Measurements from ENCODE around the gene RRAGA. TPM values are rescaled to one million over a fixed set of nuclear protein-coding genes. Genes with fewer than 3 reads are reported as not detected.
A peak's percentile ranks its signal among the peaks of the same experiment; 100 is the strongest.

Gene RRAGA
- total and polyA plus RNA-seq, 9 of the 15 experiments (the other 6 are each of a cell fraction or from before 2014, with no cell fraction given) = 6.0 to 44.7 (median 18.8) TPM

DNA sequence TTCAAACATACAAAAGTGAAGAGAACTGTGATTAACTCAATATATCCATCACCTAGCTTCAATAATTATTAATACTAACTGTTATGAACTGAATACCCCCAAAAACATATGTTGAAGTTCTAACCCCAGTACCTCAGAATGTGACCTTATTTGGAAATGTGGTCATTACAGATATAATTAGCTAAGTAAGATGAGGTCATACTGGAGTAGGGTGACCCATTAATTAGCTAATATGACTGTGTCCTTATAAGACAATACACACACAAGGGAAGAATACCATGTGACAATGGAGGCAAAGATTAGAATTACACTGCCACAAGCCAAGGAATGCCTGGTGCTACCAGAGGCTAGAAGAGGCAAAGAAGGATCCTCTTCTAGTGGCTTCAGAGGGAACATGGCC is 7.8 kb downstream of the RRAGA start:
- Histone ChIP-seq H3K9ac (ENCODE audit: insufficient read depth in 1 of 2, low read depth in 2 of 2, low read length in 2 of 2) (no peak overlapping the region), H3K4me3 (no peak overlapping the region), H3K27ac (ENCODE audit: extremely low read depth, low read depth, low read length) (no peak overlapping the region), H3K36me3 (ENCODE audit: control insufficient read depth, insufficient read depth, low read length) (peaks cover 53% of the 10 kb centered on the region), H3K27me3 (ENCODE audit: control insufficient read depth in 2 of 2, insufficient read depth in 2 of 2, low read length in 2 of 2) (no peaks in the 10 kb centered on the region), H4K20me1 (replicated peaks; ENCODE audit: control insufficient read depth, insufficient read depth, low read length) (no peaks in the 10 kb centered on the region), H3K9me3 (replicated peaks; ENCODE audit: control insufficient read depth, insufficient read depth, low read depth, low read length) (no peaks in the 10 kb centered on the region), H3K4me1 (replicated peaks in 1 of 2; ENCODE audit: control insufficient read depth in 2 of 2, insufficient read depth in 2 of 2, low read length in 2 of 2) (no peaks in the 10 kb centered on the region; a peak in 1 of 5 replicates), H3K79me2 (ENCODE audit: control insufficient read depth, insufficient read depth, low read length) (no peaks in the 10 kb centered on the region), H3K9me1 (ENCODE audit: control insufficient read depth, insufficient read depth, low read length) (no peaks in the 10 kb centered on the region), H3K4me2 (ENCODE audit: insufficient read depth, low read length) (no peak overlapping the region), H2AFZ (ENCODE audit: low read depth, low read length) (no peak overlapping the region)
- no peak for ATAC-seq
- BruUV-seq (replicated peaks) = no TSS peak
- intact Hi-C loops (cut with micrococcal nuclease) = no loop called here
- ChIA-PET CTCF (ENCODE audit: low intra/inter-chr PET ratio) (no interaction called here), POLR2A (interaction anchor here (1.1 kb wide), 1 partner anchor 45 kb away, joined by 3 read pairs; no protein-coding TSS in a partner anchor)
- in situ Hi-C loops (cut with MboI) = no loop called here
- no peak for FAIRE-seq
- TF ChIP-seq, protein P1, sequence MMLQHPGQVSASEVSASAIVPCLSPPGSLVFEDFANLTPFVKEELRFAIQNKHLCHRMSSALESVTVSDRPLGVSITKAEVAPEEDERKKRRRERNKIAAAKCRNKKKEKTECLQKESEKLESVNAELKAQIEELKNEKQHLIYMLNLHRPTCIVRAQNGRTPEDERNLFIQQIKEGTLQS (IDR thresholded peaks at IDR 0.05) = peak; percentile 22; the same call in 1 of the 2 replicates
- TF ChIP-seq, protein P1 (CRISPR knock-in tag; conservative IDR thresholded peaks at IDR 0.05) = no peak
- TF ChIP-seq, protein P2, sequence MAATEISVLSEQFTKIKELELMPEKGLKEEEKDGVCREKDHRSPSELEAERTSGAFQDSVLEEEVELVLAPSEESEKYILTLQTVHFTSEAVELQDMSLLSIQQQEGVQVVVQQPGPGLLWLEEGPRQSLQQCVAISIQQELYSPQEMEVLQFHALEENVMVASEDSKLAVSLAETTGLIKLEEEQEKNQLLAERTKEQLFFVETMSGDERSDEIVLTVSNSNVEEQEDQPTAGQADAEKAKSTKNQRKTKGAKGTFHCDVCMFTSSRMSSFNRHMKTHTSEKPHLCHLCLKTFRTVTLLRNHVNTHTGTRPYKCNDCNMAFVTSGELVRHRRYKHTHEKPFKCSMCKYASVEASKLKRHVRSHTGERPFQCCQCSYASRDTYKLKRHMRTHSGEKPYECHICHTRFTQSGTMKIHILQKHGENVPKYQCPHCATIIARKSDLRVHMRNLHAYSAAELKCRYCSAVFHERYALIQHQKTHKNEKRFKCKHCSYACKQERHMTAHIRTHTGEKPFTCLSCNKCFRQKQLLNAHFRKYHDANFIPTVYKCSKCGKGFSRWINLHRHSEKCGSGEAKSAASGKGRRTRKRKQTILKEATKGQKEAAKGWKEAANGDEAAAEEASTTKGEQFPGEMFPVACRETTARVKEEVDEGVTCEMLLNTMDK (IDR thresholded peaks at IDR 0.05; ENCODE audit: borderline replicate concordance, insufficient read depth, low read depth, low read length, poor library complexity, severe bottlenecking) = no peak
- DNase-seq (ENCODE audit: extremely low read depth in 1 of 4, low spot score in 3 of 4) = no peak
